GM21390 (cell line): ENCODE data around the gene TINAGL1.

Source experiments
- ATAC-seq: cut with Tn5 transposase; IDR thresholded peaks from one replicate; pipeline ENCODE4 v1.9.1; 2021; ENCODE audit not compliant: unreplicated experiment

The TINAGL1 gene, protein sequence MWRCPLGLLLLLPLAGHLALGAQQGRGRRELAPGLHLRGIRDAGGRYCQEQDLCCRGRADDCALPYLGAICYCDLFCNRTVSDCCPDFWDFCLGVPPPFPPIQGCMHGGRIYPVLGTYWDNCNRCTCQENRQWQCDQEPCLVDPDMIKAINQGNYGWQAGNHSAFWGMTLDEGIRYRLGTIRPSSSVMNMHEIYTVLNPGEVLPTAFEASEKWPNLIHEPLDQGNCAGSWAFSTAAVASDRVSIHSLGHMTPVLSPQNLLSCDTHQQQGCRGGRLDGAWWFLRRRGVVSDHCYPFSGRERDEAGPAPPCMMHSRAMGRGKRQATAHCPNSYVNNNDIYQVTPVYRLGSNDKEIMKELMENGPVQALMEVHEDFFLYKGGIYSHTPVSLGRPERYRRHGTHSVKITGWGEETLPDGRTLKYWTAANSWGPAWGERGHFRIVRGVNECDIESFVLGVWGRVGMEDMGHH

DNA sequence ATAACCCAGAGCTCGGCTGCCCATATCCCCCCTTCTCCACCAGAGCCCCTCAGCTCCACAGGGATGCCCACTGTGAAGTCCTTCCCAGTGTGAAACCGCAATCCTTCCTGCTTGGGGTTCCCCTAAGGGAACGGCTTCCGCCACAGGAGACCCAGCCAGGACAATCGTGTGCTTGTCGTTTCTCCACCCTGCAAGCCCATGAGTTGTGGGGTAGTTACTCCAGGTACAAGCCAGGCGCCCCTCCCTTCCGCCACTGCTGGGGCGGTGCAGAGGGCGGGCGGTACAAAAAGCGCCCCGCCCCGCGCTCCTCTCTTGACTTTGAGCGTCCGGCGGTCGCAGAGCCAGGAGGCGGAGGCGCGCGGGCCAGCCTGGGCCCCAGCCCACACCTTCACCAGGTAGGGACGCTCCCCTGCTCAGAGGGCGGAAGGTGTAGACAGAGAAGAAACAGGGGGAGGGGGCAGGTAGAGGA, at the start of gene TINAGL1:
Gene TINAGL1, plus strand, starts transcription at position 315 of the 469 bp plus-strand sequence. CDS start 634 bp downstream, outside the sequence.
- ATAC-seq, result no peak

DNA sequence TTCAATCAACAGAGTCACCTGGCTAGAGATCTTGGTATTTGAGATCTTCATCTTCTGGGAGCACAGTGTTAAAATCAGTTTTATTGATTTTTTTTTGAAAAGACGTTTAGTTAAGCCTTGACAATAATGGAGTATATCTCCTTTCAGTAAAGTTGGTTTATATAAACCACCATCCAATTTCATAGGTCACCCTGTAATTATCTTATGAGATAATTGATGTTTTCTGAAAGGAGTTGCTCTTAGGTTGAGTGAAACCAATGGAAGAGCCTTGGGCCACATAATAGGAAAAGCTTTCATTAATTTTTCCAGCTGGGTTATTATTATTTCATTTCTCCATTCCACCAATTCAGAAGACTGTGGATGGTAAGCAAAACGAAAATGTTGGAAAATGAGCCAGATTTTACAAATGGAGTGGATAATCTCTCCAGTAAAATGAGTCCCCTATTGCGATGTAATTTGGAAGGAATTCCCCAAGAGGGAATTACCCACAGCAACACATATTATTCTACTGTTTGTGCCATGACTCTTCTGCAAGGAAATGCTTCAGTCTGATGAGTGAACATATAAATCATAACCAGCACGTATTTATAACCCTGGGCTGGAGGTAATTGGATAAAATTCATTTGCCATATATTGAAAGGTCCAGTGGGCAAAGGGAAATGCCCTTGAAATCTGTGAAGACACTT, 46.2 kb upstream of the TINAGL1 start:
- no peak for ATAC-seq

DNA sequence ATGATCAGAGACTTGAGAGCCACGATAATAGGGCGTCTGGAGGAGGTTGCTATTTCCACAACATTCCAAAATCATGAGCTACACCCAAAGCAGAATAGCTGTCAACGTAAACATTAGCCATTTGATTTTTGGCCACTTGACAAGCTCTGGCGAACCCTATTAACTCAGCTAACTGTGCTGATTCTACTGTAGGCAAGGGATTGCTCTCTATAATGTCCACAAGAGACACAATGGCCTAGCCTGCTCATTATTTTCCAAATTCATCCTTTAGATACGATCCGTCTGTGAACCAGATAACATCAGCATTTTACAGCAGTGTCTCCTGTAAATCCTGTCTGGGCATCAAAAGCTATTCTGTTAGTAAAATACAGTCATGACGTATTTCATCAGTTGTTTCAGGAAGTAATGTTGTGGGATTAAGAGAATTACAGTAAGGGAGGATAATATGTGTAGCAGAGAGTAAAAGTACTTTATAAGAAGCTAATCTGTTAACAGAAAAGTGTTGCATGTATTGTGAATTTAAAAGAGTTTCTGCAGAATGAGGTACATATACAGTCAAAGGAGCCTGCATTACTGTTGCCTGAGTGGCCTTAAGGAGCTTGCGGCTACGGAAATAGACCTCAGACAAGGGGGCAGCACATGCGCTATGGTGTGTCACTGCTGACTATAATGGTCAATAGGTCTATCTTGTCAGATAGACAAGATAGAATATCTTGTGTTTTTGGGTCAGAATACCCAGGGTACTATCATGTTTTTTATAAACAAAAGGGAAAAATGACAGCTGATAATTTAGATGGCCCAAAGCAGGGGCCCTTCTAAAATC, 44.9 kb upstream of the TINAGL1 start:
- ATAC-seq, result no peak

DNA sequence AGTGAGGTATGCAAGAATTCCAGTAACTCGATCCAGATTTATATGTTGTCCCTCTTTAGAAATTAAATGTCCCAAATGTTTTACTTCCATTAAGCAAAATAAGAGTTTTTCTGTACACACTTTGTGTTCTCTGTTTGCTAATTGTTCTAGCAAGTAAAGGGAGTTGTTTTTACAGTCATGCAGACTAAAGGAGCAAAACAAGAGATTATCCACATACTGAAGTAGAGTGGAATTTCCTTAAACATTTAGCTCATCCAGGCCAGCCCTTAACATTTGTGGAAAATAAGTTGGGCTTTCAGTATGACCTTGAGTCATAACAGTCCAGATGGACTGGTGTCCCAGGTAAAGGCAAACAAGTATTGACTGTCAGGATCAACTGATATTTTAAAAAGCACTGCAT, 44.1 kb upstream of the TINAGL1 start:
- no peak for ATAC-seq

- no peak for ATAC-seq
Observed at GRCh38 chr1:31535561-31535960, 40.8 kb upstream of the TINAGL1 start.

DNA sequence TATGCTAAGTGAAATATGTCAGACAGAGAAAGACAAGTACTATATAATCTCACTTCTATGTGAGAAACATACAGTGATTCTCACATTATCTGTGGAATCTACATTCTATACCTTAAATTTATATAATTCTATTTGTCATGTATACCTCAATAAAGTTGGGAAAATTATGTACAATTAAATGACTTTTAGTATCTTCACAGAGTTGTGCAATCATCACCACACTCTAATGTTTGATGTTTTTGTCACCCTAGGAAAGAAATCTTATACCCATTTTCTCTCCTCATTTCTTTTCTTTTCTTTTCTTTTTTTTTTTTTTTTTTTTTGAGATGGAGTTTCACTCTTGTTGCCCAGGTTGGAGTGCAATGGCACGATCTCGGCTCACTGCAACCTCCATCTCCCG, 37.0 kb upstream of the TINAGL1 start:
- ATAC-seq, result no peak

DNA sequence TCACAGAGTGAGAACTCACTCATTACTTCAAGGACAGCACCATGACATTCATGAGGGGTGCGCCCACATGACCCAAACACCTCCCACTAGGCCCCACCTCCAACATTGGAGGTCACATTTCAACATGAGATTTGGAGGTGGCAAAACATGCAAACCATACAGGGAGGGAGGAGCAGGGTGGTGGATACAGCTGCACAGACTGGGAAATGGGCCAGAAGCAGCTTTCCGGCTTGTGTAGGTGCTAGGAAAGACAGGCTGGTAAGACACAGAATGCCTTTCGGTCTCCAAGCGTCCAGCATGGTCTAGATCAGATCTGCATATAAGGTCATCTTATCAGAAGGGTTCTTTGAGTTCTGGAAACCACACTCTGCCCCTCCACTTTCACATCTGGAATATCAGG, 35.1 kb upstream of the TINAGL1 start:
- no peak for ATAC-seq

- ATAC-seq, result no peak
Observed at GRCh38 chr1:31545927-31546540, 30.3 kb upstream of the TINAGL1 start.

DNA sequence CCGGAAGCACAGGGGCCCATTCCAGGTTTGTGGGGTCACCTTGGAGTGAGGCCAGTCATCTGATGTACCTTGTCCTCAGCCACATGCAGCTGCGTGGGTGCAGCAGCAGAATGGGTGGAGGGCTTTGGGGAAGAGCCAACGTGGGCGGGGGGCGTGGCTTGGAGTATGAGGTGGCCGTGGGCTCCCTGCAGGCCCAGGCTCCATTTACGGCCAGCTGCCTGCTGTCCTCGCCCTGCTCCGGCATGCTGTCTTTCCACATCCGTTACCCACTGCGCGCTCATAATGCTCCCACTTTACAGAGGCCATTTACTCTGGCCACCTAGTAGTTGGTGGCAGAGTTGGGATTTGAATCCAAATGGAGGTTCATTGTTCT, 27.8 kb upstream of the TINAGL1 start:
- ATAC-seq, result peak; percentile 4

GRCh38 chr1:31548907-31549808, 27.2 kb upstream of the TINAGL1 start:
- peak; percentile 85 for ATAC-seq

- ATAC-seq, result peak; percentile 34
Observed at GRCh38 chr1:31549809-31550620, 26.3 kb upstream of the TINAGL1 start.

DNA sequence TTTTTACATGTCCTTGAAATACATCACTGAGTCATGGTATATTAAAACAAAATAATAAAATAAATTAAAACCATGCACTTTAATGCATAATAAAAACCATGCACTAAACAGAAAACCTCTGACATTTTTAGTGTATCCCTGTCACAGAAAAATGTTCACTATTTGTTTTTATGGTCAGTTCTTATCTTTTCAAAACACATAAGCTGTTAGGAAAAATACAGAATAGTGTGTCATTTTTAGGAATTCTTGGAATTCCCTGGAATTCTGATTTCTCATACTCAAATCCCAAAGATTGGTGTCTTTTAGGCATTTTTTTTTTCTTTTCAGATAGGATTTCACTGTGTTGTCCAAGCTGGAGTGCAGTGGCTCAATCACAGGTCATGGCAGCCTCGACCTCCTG, 25.1 kb upstream of the TINAGL1 start:
- no peak for ATAC-seq

DNA sequence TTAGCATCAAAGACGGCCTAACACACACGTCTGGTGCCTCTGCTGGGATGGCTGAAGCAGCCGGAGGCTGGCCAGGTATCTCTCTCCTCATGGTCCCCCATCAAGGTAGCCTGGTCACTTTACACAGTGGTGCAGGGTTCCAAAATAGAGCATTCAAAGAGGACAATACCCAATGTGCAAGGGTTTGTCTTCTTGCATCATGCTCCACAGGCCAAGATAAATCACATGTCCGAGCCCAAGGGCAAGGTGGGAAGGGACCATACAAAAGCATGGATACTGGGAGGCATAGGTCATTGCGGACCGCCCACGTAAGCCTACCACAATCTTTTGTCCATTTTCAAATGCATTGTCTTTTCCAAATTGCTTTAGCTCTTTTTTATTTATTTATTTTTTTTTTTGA, 23.8 kb upstream of the TINAGL1 start:
- ATAC-seq, result no peak

DNA sequence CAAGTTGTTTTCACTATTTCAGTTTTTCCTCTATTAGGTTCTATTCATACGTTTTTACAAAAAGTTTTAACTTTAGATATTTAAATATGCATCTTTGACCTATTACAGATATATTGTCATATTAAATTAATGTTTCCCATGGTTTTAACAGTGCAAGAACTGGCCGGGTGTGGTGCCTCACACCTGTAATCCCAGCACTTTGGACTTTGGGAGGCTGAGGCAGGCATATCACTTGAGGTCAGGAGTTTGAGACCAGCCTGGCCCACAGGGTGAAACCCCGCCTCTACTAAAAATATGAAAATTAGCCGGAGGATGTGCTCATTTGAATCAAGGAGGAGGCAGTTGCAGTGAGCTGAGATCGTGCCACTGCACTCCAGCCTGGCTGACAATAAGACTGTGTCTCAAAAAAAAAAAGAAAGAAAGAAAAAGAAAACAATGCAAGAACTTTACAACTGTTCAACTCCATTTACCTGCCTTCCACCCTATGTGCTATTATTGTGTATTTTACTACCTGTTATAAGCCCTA, 19.8 kb upstream of the TINAGL1 start:
- ATAC-seq, result no peak

DNA sequence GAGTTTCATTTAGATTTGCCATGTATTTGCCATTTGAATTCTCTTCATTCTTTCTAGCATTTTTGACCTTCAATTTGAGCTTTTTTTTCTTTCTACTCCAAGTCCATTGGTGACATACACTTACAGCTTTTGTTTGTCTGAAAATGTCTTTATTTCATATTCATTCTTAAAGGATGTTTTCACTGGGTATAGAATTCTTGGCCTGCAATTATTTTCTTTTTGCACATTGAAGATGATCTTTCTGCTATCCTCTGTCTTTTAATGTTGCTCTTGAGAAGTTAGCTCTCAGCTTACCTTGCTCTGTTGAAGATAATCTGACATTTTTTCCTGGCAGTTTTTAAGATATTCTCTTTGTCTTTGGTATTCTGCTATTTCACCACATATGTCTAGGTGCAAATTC, 16.6 kb upstream of the TINAGL1 start:
- ATAC-seq, result no peak

DNA sequence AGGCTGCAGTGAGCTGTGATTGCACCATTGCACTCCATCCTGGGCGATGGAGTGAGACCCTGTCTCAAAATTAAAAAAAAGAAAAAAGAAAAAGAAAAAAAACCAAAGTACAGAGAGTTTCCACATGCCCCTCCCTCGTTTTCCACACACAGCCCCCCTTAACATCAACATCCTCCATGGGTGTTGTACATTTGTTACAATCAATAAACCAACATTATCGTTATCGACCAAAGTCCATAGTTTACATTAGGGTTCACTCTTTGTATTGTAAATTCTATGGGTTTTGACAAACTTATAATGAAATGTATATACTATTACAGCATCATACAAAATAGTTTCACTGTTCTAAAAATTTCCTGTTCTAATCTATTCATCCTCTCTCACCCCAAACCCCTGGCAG, 15.9 kb upstream of the TINAGL1 start:
- ATAC-seq, result no peak

- no peak for ATAC-seq
Observed at GRCh38 chr1:31562707-31563360, 13.5 kb upstream of the TINAGL1 start.

- ATAC-seq, result no peak
Observed at GRCh38 chr1:31564606-31564989, 11.7 kb upstream of the TINAGL1 start.
